Stomach (tissue), 4 donors: ENCODE results near the gene PIERCE2.

Source experiments
- EP300 ChIP-seq: sonication (generic); formaldehyde crosslinking; IDR thresholded peaks from one replicate; pipeline ENCODE4 v1.6.1; 2017; ENCODE audit warnings: antibody characterized with exemption
- POLR2A ChIP-seq, 4 donors: fragments of 450-650 bp; IDR thresholded peaks; one replicate each; pipeline ENCODE4 v1.6.1; 2016; ENCODE audit warnings: antibody characterized with exemption in 4 of 4, control low read depth in 2 of 4, mild to moderate bottlenecking in 1 of 4, moderate library complexity in 1 of 4

DNA sequence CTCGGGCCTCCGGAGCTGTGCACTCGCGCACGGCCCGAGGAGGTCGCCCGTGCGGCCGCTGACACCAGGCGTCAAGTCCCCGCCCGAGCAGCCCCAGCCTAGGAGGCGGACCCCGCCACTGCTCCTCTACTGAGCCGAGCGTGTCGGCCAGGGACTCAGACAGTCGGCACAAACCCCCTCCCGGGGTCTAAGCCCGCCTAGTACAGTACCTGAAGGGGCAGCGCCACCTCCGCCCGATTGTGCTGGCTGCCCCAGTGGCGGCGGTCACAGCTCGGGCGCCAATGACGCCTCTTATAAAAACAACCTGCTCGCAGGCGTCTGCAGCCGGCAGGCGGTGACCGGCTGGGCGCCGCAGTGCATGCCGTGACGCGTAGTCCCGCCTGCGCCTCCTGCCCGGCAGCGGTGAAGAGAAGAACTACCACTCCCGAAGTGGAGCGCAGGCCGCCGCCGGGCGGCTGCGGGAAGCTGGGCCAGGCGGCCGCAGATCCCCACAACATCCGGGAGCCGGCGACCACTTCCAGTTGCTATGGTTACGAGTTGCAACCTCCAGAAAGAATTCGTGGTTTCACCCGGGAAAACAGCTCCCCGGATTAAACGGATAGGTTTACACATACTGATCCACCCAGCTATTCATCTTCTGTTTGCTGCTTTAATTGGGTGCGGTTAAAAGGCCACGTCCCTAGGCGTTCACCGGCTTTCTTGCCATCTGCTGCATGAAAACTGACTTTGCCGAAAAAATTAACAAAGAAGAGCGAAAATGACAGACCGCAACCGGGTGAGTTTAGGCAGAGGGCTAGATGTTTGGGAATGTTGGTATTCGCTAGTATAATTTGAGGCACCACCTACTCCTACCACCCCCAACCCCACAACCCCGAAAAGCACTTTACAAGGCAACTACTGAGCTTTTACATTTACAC, at the start of gene PIERCE2, which contains the start of gene CCPG1:
- TF ChIP-seq EP300 (no peak), POLR2A (IDR thresholded peaks at IDR 0.05) (peak in 2 of 4 donors; percentile 70 to 84)
